ENCODE measurements around the gene LIFR. TPM values are rescaled to one million over a fixed set of nuclear protein-coding genes. Genes with fewer than 3 reads are reported as not detected.

Gene LIFR
- total RNA-seq, 1 experiment from 2014 or later, result 91.3 TPM

GRCh38 chr5:38555354-38556087, 925 bp downstream of the LIFR start:
- peak overlapping the region; percentile 96 for H3K27ac ChIP-seq (ENCODE audit: low read length)
- in situ Hi-C loops (cut with HindIII; ENCODE audit: low pct_unique_long_range_greater_than_20kb, low sequenced_read_pairs) (no loop called here), intact Hi-C loops (cut with micrococcal nuclease; ENCODE audit: unreplicated experiment) (loop anchor here (2.0 to 10.0 kb wide), 2 partner anchors 109 to 253 kb away; no protein-coding TSS in a partner anchor)
- H3K9me3 ChIP-seq (ENCODE audit: control insufficient read depth, insufficient read depth, low read depth, low read length), result no peaks in the 10 kb centered on the region
- BruUV-seq (replicated peaks), result TSS peak; percentile 74
- peak overlapping the region; percentile 89 to 95 for H3K4me3 ChIP-seq (ENCODE audit: low read depth in 2 of 2, low read length in 2 of 2)
- CTCF ChIA-PET, result interaction anchor here (1.4 kb wide), 1 partner anchor 114 kb away, joined by 4 read pairs; no protein-coding TSS in a partner anchor
- no peaks in the 10 kb centered on the region for H3K36me3 ChIP-seq (ENCODE audit: control insufficient read depth, insufficient read depth, low read length)
- no peak for ATAC-seq
- no peaks in the 10 kb centered on the region for H3K27me3 ChIP-seq (ENCODE audit: control insufficient read depth, insufficient read depth, low read length)
- DNase-seq (ENCODE audit: low read depth, low spot score), result no peak
- TF ChIP-seq SIN3A (IDR thresholded peaks at IDR 0.05; ENCODE audit: borderline replicate concordance, insufficient read depth, low read depth, low read length) (no peak), POLR2AphosphoS5 (IDR thresholded peaks at IDR 0.05; ENCODE audit: low read depth, low read length) (no peak), TCF7L2 (IDR thresholded peaks at IDR 0.05; ENCODE audit: low read depth, low read length) (no peak), REST (IDR thresholded peaks at IDR 0.05; ENCODE audit: insufficient read depth in 1 of 2, low read depth in 2 of 2, low read length in 1 of 2) (no peak), CTCF (IDR thresholded peaks at IDR 0.05) (no peak)
- H3K4me1 ChIP-seq (ENCODE audit: control insufficient read depth, insufficient read depth, low read length), result peaks cover 47% of the 10 kb centered on the region
- POLR2A ChIA-PET, result interaction anchor here (0.6 to 1.3 kb wide), 5 partner anchors 10 to 519 kb away, joined by 3 to 4 read pairs (median 3); no protein-coding TSS in a partner anchor

- H3K4me1 ChIP-seq (ENCODE audit: control insufficient read depth, insufficient read depth, low read length), result peaks cover 53% of the 10 kb centered on the region
- in situ Hi-C loops (cut with HindIII; ENCODE audit: low pct_unique_long_range_greater_than_20kb, low sequenced_read_pairs) (no loop called here), intact Hi-C loops (cut with micrococcal nuclease; ENCODE audit: unreplicated experiment) (loop anchor here (2.0 to 10.0 kb wide), 2 partner anchors 110 to 254 kb away; no protein-coding TSS in a partner anchor)
- ChIA-PET POLR2A (interaction anchor here (0.6 to 1.3 kb wide), 3 partner anchors 9 to 520 kb away, joined by 3 to 4 read pairs (median 3); no protein-coding TSS in a partner anchor), CTCF (interaction anchor here (1.4 kb wide), 1 partner anchor 113 kb away, joined by 4 read pairs; no protein-coding TSS in a partner anchor)
- H3K9me3 ChIP-seq (ENCODE audit: control insufficient read depth, insufficient read depth, low read depth, low read length), result no peaks in the 10 kb centered on the region
- H3K4me3 ChIP-seq (ENCODE audit: low read depth in 2 of 2, low read length in 2 of 2), result peak overlapping the region; percentile 89 to 95
- ATAC-seq (no peak), DNase-seq (ENCODE audit: low read depth, low spot score) (no peak)
- no peak for TF ChIP-seq CTCF (IDR thresholded peaks at IDR 0.05)
- TF ChIP-seq TCF7L2 (IDR thresholded peaks at IDR 0.05; ENCODE audit: low read depth, low read length), result no peak
- no peaks in the 10 kb centered on the region for H3K36me3 ChIP-seq (ENCODE audit: control insufficient read depth, insufficient read depth, low read length)
- BruUV-seq (replicated peaks), result no TSS peak
- H3K27me3 ChIP-seq (ENCODE audit: control insufficient read depth, insufficient read depth, low read length), result no peaks in the 10 kb centered on the region
- peak overlapping the region; percentile 96 for H3K27ac ChIP-seq (ENCODE audit: low read length)
Observed at GRCh38 chr5:38554861-38555260, 1.6 kb downstream of the LIFR start.
